DMS53 treated with DMSO at 0.1 percent for 48 hours (cell line): Measurements from ENCODE around the gene ZNF682.
A peak's percentile ranks its signal among the peaks of the same experiment; 100 is the strongest.
"Not testable (repeated sequence)": the region's sequence is repeated elsewhere in the genome, so short reads cannot be mapped to it uniquely, and the experiment has no call there.

ENCODE experiments used
- DNase-seq: peaks from one replicate; lab custom pipeline; 2025; ENCODE audit not compliant: unreplicated experiment; lab: John Stamatoyannopoulos, UW

Gene ZNF682

GRCh38 chr19:20005741-20006140, 33.6 kb downstream of the ZNF682 start:
- no peak for DNase-seq

GRCh38 chr19:19997656-19998268, 41.5 kb downstream of the ZNF682 start:
- peak; percentile 12 for DNase-seq

- DNase-seq = no peak
These were observed 72.4 kb downstream of the ZNF682 start for GRCh38 chr19:19966862-19967261.

GRCh38 chr19:19966126-19966525, 73.2 kb downstream of the ZNF682 start:
- not testable (repeated sequence) for DNase-seq

GRCh38 chr19:19964416-19964815, 74.9 kb downstream of the ZNF682 start:
- no peak for DNase-seq

- peak; percentile 24 for DNase-seq
These were observed 80.0 kb downstream of the ZNF682 start for GRCh38 chr19:19959151-19959799.

GRCh38 chr19:19957766-19958165, 81.5 kb downstream of the ZNF682 start:
- not testable (repeated sequence) for DNase-seq

GRCh38 chr19:19956434-19957075, 82.8 kb downstream of the ZNF682 start:
- DNase-seq = no peak

- no peak for DNase-seq
These were observed 84.1 kb downstream of the ZNF682 start for GRCh38 chr19:19955208-19955607.
